Left renal cortex interstitium (tissue), 4 donors: Measurements from ENCODE around the gene CSF2. TPM values are rescaled to one million over a fixed set of nuclear protein-coding genes. Genes with fewer than 3 reads are reported as not detected.

Experiments used
- DNase-seq, 4 donors: peaks; one replicate each; pipeline ENCODE4 v3.0.0-alpha.2; 2013; ENCODE audit warnings: low read depth in 4 of 4, low spot score in 2 of 4, missing footprints in 1 of 4
- polyA plus RNA-seq, 4 donors: library from polyadenylated mRNA; unstranded; fragments of 120-200 nt; gene quantifications; one replicate each; pipeline ENCODE4 v1.2.1, GENCODE V29; 2013; ENCODE audit not compliant: insufficient read length in 4 of 4

The CSF2 gene
- polyA plus RNA-seq, 4 donors, result not detected

DNA sequence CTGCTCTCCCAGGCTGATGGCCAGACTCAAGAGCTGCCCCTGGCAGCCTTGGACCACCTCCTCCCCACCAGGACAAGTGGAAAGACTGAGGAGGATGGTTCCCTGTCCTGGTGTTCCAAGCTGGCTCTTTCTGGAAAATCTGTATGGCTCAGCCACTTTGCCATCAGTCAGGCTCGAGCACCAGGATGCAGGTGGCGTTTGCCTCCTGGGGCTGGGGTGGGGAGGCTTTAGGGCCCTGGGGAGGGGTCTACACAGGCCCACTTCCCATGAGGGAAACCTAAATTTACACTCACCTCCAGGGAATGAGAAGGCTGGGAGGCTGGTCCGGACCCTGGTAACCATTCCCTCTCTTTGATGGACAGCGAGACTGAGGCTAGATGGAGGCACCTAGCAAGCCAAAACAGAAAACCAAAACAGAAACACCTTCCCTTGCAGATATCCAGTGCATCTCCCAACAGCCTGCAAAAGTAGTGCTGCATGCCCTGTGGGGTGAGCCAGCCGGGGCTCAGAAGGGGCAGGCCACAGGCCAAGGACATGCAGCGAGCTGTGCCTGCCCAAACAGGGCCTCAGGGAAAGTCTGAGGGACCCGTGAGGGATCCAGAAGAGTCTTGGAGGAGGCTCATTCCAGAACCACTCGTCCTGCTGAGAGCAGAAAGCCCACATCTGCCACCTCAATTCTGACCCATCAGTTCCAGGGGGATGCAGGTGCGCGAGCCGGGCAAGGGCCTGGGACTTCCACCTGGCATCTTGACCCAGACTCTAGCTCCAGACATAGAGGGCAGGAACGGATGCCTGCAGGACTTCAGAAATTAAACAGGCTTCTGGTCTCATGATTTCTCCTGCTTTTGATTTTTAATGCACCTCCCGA lies 5.4 kb upstream of the CSF2 start:
- no peak for DNase-seq

GRCh38 chr5:132069561-132069960 lies 4.0 kb upstream of the CSF2 start:
- DNase-seq, result no peak

GRCh38 chr5:132069994-132070393 lies 3.6 kb upstream of the CSF2 start:
- no peak for DNase-seq

DNA sequence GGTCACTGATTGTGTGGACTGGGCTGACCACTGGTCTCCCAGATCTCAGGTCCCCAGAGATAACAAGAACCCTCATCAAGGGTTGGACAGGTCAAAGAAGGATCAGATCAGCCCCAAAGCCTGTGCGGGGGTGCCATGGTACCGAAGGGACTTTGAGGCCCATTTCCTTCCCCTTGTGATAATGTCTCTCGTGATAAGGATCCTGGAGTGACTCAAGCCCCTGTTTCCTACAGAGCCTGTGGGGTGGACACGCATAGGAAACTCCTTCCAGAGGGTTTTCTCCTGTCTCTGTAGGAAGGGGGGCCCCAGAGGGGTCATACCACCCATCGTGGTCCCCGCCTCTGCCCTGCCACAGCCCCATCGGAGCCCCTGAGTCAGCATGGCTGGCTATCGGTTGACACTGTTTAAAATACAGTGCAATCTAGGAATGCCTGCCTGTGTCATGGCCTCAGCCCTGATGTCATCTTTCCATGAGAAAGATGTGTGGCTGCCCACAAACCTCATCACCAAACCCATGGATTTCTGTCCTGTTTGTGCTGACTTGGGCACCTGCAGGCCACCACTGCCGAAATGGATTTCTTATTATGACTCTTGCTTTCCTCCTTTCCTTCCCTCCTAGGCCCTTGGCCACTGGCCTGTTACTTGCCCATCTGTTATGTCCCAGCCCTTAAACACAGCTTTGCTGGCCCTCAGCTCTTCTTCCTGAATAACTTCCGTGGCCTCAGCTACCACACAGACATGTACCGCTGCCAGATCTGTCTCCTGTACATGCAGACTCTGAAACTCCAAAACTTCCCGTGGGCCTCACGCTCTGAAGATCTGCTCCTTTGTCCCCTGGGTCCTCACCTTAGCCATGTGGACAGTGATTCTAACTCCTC lies 2.9 kb upstream of the CSF2 start:
- no peak for DNase-seq

DNA sequence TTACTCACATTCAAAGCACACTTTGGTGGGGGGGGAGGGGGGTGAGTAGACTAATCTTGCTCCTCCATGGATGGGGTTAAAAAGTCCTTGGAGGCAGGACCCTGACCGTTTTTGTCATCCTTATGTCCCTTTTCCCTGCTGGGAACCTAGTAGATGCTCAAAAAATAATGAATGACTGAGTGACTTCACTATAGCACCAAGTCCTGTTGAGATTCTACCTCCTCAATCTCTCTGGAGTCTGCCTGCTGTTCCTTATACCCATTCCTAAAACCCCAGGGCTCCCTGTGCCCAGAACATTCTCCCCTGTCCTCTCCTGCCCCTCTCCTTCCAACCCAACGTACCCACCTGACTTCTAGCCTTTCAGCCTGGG lies 2.3 kb upstream of the CSF2 start:
- no peak for DNase-seq

DNA sequence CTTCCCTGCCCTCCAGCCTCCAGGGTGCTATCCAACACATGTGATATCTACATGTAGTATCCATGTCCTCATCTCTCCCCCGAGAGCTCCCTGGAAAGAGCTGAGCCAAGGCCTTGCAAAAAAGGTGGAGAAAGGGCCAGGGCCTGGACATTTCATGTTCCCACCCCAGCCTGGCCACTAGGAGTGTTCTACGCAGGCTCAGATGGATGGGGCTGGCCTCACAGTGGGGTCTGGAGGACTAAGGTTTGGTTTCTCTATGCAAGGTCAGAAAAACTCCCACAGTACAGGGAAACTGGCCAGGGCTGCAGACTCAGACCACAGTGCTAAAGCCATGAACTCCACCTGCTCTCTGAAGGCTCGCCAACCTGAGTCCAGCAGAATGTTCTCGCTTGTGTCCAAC lies 1.5 kb upstream of the CSF2 start:
- no peak for DNase-seq

DNA sequence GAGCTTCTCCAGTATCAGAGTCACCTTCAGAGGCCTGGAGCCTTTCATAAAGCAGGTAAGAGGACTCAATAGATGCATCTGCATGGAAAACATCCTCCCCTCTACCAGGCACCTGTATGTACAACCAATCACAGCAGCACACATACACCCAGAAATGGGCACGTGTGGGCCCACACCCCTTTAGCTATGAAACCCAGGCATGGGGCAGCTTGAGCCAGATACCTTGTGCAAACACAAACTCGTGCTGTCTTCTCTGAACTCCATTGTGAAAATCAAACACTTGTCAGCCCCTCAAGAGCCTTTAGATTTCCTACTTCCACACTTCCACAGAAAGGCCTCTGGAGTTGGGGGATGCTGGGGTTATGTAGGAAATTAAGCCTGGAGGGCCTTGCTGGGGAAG lies 1.1 kb upstream of the CSF2 start:
- no peak for DNase-seq

DNA sequence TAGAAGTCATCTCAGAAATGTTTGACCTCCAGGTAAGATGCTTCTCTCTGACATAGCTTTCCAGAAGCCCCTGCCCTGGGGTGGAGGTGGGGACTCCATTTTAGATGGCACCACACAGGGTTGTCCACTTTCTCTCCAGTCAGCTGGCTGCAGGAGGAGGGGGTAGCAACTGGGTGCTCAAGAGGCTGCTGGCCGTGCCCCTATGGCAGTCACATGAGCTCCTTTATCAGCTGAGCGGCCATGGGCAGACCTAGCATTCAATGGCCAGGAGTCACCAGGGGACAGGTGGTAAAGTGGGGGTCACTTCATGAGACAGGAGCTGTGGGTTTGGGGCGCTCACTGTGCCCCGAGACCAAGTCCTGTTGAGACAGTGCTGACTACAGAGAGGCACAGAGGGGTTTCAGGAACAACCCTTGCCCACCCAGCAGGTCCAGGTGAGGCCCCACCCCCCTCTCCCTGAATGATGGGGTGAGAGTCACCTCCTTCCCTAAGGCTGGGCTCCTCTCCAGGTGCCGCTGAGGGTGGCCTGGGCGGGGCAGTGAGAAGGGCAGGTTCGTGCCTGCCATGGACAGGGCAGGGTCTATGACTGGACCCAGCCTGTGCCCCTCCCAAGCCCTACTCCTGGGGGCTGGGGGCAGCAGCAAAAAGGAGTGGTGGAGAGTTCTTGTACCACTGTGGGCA lies 642 bp downstream of the CSF2 start:
- DNase-seq, result no peak

DNA sequence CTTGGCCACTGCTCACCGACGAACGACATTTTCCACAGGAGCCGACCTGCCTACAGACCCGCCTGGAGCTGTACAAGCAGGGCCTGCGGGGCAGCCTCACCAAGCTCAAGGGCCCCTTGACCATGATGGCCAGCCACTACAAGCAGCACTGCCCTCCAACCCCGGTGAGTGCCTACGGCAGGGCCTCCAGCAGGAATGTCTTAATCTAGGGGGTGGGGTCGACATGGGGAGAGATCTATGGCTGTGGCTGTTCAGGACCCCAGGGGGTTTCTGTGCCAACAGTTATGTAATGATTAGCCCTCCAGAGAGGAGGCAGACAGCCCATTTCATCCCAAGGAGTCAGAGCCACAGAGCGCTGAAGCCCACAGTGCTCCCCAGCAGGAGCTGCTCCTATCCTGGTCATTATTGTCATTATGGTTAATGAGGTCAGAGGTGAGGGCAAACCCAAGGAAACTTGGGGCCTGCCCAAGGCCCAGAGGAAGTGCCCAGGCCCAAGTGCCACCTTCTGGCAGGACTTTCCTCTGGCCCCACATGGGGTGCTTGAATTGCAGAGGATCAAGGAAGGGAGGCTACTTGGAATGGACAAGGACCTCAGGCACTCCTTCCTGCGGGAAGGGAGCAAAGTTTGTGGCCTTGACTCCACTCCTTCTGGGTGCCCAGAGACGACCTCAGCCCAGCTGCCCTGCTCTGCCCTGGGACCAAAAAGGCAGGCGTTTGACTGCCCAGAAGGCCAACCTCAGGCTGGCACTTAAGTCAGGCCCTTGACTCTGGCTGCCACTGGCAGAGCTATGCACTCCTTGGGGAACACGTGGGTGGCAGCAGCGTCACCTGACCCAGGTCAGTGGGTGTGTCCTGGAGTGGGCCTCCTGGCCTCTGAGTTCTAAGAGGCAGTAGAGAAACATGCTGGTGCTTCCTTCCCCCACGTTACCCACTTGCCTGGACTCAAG lies 1.5 kb downstream of the CSF2 start:
- no peak for DNase-seq

- no peak for DNase-seq
These were observed 2.1 kb downstream of the CSF2 start for GRCh38 chr5:132075719-132076077.

DNA sequence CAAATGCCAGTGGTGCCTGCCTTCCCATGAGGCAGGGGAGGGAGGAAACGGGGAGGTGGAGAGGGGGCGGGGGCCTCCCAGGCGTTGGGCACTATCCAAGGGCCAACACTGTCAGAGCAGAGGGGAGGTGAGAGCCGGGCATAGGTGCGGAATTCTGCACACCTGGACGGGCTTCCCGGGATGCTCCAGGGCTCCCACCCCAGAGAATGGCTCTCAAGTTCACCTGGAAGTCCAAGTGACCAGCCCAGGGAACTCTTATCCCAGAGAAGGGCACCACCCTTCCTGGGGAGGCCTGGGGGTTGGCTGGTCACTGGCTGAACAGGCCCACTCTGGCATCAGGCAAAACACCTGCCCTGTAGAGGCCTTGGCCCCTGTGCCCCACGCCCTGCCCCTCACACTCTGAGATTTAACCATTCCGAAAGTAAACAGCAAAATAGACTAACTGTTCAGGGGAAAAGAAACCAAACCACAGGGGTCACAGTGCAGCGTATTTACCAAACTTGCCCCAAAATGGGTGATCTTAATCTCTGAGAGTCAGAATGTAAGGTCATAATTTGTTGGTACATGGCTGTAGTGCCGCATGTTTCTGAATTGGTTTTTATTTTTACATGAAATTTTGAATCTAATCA lies 2.7 kb downstream of the CSF2 start:
- no peak for DNase-seq

GRCh38 chr5:132076983-132077382 lies 3.4 kb downstream of the CSF2 start:
- DNase-seq, result no peak

GRCh38 chr5:132079081-132079480 lies 5.5 kb downstream of the CSF2 start:
- no peak for DNase-seq

DNA sequence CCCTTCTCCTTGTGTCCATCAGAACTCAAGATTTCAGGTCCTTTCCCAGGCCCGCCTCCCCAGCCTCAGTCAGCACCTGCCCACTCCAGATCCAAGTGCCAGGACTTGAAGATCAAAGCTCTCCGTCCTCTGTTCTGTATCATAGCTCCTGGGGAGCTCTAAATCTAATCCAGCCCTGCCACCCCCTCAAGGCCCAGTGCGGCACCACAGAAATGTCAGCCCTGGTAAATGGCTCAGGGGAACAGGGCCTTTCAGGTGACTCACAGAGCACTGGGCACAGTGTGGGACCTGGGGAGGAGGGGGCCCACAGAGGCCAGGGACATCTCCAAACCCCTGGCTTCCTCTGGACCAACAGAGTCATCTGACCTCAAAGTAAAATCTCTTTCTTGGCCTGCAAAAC lies 6.0 kb downstream of the CSF2 start:
- DNase-seq, result no peak

GRCh38 chr5:132080595-132080994 lies 7.0 kb downstream of the CSF2 start:
- no peak for DNase-seq

GRCh38 chr5:132081458-132081857 lies 7.9 kb downstream of the CSF2 start:
- no peak for DNase-seq

DNA sequence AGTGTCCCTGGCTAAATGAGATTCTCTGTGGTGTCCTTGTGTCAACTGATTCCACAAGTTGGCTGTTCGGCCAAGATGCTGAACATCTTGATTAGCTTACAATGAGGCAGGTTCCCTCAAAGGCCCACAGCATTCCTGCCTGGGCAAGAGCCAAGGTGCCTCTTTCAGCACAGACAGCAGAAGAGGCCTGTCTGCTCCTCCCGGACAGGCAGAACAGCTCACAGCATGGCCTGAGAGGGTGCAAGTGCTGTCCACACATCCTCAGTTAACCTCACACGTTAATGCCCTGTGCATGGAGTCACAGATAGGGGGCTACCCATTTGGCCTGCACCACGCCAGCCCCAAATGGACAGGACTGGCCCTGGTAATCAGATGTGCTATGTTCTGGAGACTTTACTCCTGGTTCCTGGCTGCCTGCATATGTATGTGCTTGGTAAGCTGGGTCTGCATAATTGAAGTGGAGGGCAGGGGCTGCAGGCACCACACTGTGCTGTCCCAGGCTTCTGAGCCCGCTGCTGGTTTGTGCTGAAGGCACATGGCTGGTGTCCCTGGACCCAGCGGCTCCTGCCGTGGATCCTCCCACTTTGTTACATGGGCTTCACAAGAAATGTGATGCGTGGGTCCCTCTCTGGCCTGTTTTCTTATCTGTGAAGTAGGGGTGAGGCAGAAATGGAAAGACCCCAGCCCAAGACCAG lies 8.9 kb downstream of the CSF2 start:
- DNase-seq, result no peak

GRCh38 chr5:132083071-132083678 lies 9.6 kb downstream of the CSF2 start:
- DNase-seq, result no peak

- DNase-seq, result no peak
These were observed 12.1 kb downstream of the CSF2 start for GRCh38 chr5:132085686-132086085.
